ENCODE data around the gene DCLK1.

DNA sequence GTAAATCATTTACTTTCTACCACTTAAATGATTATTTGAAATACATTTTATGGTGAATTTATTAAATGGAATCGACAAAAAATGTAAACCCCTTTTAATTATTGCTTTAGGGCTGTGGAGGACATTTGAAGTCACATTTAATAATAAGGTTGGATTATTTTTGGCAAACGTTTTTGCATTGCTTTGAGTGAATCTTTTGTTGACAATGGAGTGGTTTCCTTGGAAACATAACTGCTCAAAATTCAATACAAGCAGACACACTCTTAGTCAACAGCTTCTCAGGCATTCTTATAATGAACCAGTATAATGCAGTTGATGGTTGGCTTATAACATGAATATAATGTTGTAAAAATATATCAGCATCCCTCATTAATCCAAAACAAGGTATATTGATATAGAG, 104.7 kb downstream of the DCLK1 start:
- no peak for TF ChIP-seq POLR2A (IDR thresholded peaks at IDR 0.05)
- TF ChIP-seq, protein P1, sequence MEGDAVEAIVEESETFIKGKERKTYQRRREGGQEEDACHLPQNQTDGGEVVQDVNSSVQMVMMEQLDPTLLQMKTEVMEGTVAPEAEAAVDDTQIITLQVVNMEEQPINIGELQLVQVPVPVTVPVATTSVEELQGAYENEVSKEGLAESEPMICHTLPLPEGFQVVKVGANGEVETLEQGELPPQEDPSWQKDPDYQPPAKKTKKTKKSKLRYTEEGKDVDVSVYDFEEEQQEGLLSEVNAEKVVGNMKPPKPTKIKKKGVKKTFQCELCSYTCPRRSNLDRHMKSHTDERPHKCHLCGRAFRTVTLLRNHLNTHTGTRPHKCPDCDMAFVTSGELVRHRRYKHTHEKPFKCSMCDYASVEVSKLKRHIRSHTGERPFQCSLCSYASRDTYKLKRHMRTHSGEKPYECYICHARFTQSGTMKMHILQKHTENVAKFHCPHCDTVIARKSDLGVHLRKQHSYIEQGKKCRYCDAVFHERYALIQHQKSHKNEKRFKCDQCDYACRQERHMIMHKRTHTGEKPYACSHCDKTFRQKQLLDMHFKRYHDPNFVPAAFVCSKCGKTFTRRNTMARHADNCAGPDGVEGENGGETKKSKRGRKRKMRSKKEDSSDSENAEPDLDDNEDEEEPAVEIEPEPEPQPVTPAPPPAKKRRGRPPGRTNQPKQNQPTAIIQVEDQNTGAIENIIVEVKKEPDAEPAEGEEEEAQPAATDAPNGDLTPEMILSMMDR (IDR thresholded peaks at IDR 0.05), result no peak

Measured in uterus (tissue), 2 donors.